NCI-H345 treated with DMSO at 0.1 percent for 48 hours (cell line): Measurements from ENCODE around the gene CNRIP1.

Source experiments
- DNase-seq: peaks from one replicate; lab custom pipeline; 2025; ENCODE audit not compliant: unreplicated experiment; lab: John Stamatoyannopoulos, UW

The CNRIP1 gene

DNA sequence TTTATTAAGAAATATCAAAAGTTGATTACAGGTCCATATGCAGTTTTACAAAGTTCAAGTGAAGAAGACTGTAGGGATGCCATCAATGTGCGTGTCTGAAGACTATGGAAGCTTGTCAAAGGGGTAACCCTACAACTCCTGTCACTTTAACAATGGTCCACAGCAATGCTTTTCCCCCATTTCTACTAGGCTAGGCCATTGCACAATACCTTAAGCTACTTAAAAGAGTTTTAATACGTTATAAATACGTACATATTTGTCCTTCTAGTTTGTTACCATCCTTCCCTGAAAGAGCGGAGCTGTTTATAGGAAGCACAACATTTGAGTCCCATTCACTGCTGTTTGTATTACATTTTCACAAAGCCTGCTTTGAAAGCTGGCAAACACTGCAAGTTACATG lies 26.7 kb downstream of the CNRIP1 start:
- DNase-seq, result no peak

DNA sequence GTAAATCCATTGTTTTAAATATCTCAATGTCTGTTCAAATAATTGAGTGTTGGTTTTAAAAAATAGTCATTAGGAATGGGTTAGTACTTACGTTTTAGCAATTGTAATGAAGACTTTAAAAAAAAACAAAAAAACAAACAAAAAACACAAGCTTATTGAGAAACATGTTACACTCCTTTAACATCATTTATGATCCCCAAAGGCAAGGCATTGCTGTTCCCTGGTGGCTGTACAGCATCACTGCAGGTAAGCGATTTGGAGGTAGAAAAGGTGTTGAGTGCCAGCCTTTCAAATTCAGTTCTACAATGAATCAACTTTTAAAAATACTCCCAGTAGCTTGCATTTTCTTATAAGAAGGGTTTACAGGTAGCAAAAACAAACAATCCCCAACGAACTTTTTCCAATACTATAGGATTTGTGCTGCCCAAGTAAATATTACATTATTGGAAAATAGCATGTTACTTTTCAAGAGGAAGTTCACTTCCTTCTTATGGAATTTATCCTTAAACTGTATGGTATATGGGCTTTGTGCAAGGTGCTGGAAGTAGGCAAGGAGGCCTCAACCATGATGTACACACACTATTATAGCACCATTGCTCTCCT lies 27.5 kb downstream of the CNRIP1 start:
- no peak for DNase-seq

DNA sequence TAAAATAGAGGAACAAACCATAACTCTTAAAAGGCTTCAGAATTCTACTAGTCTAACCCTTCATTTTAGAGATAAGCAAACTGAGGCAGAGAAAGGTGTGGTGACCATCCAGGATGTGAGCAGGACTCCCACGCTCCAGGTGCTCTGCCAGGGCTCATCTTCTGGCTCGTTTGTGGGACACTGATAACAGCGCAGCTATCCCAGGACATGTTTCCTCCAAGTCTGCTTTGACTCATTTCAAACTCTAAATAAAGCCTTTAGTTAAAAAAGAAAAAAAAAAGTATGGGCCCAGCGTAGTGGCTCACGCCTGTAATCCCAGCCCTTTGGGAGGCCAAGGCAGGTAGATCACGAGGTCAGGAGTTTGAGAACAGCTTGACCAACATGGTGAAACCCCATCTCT lies 28.4 kb downstream of the CNRIP1 start:
- DNase-seq, result no peak

DNA sequence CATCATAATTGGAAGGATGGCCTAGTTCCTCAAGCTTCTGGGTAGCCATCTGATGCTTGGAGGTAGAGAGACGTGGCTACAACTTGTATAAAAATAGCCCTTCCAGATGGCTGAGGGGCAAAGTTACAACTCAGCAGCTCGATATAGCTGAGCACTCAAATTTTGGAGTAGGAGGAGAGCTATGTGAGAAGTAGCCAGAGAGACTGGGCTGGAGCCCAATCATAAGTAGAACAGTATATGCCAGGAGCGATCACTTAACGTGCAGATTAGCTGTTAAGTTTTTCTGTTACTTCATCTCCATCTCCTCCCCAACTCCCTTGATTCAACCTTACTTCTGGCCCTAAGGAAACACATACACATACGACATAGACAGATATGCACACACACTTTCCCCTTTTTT lies 28.8 kb downstream of the CNRIP1 start:
- no peak for DNase-seq

DNA sequence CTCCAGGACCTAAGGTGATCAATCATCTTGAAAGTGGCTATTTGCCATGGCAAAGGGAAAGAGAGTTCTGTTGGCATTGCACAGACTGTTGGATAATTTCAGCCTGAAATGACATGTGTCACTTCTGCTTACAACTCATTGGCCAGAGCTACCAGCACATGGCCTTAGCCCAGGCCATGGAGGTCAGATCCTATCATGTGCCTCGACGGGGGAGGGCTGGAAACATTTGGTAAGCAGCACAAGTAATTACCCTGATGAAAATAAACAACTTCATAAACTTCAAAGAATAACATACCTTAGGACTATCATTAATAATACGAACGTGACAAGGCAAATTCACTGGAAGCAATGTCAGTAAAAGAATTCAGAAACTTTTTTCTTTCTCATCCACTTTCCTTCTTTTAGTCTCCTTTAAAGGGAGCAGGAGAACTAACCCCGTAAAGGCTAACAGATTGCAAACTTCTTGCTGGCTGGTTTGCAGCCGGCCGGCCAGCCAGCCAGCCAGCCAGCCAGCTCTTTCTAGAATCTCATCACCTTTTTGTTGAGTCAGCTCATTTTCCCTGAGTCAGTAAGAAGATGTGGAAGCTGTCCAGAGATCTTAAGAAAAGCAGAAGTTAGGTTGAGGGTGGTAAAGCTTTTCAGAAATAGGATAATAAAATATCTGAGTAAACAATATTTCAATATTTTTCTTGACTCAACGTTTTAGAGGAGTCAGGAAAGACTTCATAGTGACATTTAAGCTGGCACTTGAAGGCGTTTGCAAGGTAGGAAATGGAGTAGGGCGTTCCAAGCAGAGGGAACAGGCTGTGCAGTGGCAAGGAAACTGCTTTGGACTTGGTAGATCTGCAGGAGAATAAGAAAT lies 31.9 kb downstream of the CNRIP1 start:
- DNase-seq, result no peak

DNA sequence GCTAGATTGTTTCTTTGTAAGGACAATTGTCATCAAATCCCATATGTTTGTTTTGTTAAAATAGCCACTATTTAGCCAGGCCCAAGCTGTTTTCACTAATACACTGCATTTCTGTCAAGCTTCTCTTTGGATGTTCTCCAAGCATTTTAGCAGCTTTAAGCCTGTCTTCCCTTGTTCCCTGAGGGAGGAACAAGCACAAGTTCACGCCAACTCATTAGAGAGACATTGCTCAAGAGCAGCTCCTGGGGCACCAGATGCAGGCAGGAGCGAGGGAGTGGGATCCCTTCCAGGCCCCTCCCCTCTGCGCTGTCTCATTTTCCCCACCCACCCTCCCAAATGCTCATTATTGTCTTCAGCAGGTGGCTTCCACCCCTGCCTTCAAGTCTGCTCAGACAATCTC lies 34.9 kb downstream of the CNRIP1 start:
- no peak for DNase-seq

DNA sequence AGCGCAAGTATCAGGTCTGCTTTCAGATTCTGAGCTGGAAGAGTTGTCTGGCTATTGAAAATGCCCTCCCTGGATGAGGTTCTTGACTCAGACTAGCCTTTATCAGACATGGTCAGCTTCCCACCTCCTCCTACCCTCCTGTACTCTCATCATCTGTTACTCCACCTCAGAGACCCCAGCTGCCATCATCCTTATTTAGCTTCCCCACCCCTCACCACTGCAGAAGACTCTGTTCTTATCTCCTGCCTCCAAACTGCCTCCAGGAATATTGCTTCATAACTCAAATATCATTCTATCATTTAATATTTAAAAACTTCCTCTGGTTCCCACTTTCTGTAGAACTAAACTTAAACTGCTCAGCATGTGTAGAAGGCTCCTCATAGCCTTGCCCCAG lies 36.3 kb downstream of the CNRIP1 start:
- DNase-seq, result no peak

DNA sequence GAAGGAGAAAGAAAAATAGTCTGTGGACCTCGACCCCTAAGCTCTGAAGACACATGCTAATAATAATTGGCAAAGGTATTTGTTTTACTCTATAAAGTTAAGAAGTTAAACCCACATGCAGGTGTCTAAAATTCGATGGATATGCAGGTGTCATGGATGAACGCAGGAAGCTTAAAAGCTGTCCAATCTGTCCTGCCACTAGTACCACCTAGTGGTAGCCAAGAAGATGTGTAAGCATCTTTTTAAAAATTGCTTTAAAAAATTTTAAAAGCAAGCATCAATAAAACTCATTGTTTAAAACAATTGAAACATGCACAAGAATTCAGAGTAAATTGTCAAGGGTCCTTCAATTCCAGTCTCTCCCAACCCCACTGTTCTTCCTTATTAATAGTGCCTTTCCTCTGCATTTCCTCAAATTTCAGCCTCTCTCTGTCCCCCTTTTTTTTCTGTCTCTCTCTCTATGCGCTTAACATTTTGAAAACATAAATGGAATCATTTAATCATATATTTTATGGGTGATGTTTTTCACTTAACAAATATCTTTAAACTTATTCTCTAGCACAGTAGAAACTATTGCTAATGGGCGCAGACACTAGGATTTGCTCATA lies 36.8 kb downstream of the CNRIP1 start:
- DNase-seq, result peak; percentile 35

DNA sequence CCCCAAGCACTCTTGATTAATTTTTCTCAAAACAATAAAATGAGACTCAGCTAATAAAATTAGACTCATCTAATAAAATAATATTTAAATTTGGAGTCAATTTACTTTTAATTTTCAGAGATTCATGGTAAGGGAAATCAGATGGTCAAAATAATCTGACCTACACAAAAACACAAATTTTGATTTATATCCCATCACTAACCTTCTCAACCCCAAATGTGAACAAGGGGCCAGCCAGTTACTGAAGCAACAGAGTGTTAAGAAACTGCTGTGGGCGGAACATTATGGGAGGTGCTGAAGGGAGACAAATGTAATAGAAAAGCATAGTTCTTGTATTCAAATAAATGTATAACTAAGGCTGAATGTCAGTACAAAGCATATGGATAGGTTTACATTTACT lies 39.0 kb downstream of the CNRIP1 start:
- DNase-seq, result no peak

DNA sequence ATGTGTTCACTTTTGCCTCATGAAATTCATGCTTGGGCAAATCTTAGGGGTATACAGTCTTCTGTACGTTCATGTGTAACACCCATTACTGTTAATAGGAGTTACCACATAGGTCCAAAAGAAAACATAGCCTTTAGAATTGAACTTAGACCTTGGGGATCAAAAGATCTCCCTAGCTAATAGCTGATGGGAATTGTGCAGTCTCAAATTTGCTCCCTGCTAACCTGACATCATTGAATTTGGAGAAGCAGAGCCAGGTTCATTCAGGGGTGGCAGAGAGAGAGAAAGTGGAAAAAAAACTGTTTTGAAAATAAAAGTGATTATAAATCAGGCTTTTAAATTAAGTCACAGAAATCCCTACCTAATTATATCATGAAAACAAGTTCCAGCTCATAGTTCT lies 39.4 kb downstream of the CNRIP1 start:
- DNase-seq, result no peak

DNA sequence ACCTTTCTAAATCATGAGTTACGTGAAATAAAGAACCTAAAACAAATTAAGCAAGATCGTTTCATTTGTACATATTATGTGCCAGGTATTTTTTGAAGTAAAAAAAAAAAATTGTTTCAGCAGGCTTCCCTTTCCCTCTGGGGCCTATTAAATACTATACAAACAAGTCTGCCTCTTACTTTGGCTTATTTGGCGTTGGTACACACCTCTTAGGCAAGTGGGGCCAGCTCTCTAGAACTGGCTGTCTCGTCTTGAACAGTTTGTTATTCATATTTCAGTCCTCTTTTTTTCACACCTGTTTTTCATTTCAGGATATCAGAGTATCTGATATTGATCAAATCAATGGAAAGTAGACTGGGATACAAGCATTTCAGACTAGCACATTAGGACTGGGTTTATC lies 40.1 kb downstream of the CNRIP1 start:
- no peak for DNase-seq

DNA sequence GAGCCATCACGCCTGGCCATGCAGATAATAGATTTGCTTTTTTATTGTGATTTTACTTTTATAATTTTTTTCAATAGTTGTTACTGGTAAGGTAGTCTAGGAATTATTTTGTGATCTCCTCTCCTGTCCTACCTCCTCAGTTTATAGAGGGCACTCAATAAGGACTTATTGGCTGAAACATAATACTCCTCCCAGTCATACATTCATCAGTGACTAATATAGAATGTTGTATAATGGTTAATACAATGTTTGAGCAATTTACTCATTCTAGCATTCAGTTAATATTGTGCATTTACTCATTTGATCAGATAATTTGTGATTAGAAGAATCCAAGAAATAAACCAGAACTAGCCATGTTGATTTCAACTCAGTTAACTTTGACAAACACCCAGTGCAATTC lies 41.6 kb downstream of the CNRIP1 start:
- DNase-seq, result no peak

DNA sequence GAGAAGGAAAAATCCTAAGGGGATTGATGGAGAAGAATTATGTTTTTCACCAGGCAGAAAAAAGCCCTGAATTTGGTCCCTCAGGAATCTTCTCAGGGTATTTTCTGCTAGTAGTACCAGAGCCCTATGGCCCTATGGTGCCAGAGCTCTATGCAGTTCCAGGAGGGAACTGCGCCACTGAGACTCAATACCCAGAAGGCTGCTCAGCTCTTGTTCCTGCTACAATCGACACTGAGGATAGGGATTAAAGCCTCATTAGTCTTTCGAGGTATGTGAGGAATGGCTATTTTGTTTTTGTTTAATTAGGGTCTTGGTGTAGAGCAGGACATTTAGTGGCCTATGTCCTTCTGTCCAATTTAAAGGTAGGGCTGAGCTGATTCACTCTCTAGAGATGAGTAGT lies 45.7 kb downstream of the CNRIP1 start:
- no peak for DNase-seq

DNA sequence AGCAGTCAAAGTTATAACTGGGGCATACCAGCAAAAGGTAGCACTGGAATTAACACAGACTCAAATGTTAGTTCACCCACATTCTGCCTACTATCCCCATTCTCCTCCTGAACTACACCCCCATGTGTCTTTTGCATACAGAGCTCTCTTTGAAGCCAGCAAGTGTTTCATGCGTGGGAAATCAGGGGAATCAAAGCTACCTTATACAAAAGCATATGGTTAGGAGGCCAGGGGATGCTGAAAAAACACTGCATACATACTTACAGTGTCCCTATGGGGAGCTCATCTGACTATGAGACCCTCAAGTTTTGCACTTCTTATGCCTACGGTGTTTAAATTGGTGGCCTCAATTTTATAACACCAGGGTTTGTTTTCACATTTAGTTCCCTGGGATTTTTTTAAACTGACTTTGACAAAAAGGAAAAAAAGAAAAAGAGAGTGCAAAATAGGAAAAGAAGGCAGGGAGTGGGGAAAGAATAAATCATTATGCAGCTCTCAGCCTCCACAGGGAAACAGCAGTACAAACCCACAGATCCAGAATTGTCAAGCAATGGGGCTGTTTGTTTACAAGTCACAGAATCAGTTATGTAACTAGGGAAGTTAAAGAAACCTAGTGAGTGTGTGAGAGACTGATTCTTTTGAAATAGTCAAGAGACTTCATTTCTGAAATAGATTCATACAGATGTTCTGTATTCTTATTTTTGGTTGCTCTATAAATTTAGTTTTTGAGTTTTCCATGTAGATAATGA lies 47.3 kb downstream of the CNRIP1 start:
- DNase-seq, result no peak

DNA sequence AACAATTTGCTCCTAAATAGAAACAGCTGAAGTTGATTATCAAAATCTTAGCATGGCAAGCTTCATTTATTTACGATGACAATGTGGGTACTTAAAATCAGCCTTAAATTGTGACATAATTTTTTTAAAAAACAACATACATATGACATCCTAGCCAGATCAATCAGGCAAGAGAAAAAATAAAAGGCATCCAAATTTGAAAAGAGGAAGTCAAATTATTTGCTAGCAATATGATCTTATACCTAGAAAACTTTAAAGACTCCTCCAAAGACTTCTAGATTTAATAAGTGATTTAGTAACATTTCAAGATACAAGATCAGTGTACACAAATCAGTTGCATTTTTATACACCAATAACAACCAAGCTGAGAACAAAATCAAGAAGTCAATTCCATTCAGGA lies 53.1 kb downstream of the CNRIP1 start:
- no peak for DNase-seq

DNA sequence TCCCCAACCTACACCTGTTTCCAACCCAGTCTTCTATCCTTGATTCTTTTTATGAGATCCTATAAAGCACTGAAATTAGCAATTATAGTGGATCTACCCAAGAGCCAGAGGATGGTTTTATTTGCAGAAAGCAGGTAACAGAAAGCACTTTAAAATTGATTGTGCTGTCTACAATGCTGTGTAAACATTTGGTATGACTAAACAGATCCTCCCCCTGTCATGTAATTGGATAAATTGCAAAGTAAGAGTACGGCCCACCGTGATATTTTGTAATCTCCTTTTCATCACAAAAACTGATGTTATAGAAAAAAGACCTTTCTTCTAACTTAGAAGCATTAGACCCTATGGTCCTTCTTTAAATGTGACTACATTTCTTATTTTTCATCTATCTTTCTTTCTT lies 56.1 kb downstream of the CNRIP1 start:
- DNase-seq, result no peak

DNA sequence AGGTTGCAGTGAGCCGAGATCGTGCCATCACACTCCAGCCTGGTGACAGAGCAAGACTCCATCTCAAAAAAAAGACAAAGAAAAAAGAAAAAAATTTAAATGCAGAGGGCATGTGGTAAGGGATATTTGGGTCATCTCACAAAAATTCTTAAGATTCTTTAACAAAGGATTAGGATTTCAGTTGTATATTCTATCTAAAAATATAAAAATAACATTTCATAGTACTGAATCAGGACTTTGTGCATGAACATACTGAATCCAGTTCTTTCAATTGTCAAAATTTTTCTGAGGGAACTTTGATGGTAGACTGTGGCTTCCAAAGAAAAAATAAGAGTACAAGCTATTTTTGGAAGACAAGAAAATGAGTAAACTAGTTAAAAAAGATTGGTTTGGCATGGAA lies 60.9 kb downstream of the CNRIP1 start:
- DNase-seq, result no peak

DNA sequence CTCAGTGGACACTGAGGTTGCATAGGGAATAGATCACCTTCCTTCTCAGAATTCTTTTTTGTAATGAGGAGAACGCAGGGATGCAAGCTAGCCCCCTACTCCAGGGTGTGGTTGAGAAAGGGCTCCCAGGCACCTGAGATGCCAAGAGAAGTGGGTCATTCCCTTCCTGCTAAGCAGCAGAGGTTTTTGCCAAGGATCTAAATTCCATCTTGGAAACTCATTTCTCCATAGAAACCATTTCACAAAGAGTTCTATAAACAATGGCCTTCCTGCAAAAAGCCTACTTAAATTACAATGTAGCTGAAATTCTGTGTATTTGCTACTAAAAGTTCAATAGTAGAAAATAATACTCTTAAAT lies 63.7 kb downstream of the CNRIP1 start:
- DNase-seq, result no peak

DNA sequence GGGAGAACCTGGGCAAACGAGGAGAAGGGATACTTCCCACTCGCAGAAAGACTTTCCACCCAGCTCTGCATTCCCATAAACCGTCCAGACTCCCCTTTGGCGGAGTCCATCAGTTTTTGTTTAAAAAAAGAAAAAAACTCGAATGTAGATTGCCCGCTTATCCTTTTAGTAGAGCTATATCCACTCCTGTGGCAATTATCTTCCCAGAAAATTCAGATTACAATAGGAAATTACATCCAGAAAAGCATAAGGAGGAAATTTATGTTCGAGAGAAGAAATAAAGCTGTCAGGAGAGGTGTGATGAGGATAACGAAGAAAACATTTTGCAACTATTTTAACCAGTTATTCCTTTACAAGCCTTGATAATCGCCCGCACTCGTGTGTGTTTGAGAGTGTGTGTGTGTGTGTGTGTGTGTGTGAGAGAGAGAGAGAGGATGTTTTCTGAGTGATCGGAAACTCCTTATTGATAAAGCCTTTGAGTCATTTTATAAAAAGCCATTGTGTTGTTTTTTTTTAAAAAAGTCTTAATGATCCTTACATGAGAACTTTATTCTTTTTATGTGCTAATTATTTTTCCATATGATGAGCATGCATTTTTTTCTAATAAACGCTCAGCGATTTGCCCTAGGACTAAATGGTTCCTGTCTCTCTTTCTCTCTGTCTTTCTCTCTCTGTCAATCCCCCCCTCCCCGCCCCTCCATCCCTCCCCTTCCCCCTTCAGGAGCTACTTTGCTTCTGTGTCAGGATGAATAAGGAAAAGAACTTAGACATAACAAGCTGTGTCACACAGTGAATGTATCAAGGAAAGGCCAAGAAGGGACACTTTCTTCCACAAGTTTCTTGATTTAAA lies 66.3 kb downstream of the CNRIP1 start:
- DNase-seq, result no peak

DNA sequence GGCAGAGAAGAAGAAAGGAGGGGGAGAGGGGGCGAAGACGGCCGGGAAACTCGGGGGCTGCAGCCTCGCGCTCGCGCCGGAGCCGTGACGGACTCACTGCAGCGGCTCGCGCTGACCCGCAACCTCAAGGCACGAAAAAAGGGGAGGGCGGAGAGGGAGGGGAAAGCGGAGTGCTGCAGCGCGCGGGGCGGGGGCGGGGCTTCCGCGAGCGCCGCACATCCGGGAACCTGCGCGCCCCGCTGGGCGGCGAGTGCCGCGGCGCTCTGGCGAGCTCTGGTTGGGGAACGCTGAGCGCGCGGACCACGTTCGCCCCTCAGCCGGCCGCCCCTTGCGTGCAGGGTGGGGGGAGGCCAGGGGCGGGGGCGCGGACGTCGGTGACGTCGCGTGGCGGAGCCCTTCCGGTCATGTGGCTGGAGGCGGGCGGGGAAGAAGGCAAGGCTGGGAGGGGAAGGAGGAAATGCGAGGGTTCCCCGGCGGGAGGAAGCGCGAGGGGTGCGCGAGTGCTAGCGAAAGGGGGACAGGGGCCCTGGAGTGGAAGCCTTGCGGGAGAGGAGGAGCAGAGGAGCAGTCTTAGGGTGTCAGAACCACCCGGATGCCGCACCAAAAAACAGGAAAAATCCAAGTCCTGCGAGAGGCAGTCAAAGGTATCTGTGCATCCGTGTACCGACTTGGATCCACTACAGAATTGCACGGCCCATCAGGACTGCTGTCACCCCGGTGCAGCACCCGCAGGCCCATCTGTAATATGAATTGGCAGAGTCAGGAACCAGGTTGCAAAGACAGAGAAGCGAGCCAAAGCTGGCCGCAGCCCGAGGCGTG lies 67.1 kb downstream of the CNRIP1 start, which contains the start of gene PPP3R1:
PPP3R1 (minus strand) TSS at position 133 of the 819 bp plus-strand sequence. CDS start 405 bp downstream, outside the sequence.
- peak; percentile 81 for DNase-seq
